NOMO-1 treated with DMSO at 0.1 percent for 48 hours (cell line): Measurements from ENCODE around the gene KIRREL3.

ENCODE experiments used
- DNase-seq: peaks from one replicate; lab custom pipeline; 2025; ENCODE audit not compliant: unreplicated experiment; lab: John Stamatoyannopoulos, UW

The KIRREL3 gene

DNA sequence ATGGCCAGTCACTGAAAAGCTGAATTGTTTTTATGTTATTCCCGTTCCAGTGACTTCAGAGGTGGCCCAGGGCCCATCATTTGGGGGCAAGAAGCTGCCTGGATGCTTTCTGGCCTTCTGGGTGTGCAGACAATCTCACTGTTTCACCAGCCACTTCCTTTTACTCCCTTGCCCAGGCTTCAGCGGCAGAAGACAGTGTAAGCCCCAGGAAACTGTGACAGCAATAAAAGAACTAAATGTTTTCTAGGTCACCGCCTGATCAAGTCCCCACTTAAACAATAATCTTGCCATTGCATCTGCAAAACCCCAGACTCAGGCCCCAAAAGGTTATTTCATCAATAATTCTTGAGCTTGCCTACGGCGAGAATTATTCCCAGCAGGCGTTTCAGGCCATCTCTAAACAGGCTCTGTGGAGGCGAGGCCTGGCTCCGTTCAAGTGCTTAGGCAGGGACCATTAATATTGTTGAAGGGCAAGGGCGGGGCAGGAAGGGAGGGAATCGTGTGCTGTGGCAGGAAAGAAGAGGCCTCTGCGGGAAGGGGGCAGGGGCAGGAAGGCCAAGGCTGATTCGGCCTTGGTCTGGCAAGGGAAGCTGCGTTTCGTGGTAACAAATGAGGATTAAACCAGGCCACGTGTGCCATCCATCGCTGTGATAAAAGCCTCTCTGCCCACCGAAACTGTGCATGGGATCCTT, 252.3 kb downstream of the KIRREL3 start:
- DNase-seq = no peak

- no peak for DNase-seq
Observed at GRCh38 chr11:126747315-126747714, 253.3 kb downstream of the KIRREL3 start.

GRCh38 chr11:126746443-126746842, 254.1 kb downstream of the KIRREL3 start:
- DNase-seq = no peak

- DNase-seq = no peak
Observed at GRCh38 chr11:126744699-126745098, 255.9 kb downstream of the KIRREL3 start.

DNA sequence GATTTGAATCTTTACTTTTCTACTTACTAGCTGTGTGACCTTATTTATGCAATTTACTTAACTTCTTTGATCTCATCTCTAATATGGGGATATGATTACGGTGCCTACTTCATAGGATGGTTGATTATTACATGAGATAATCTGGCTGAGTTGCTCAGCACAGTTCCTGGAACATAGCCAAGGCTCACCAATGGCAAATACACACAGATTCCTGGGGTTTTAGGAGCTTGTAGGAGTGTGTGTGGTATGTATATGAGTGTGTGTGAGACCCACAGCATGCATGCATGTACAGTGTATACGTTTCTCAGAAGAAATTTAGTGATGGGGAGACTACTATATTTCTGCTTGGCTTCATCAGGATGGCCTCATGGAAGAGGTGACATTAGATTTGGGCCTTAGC, 256.9 kb downstream of the KIRREL3 start:
- no peak for DNase-seq

DNA sequence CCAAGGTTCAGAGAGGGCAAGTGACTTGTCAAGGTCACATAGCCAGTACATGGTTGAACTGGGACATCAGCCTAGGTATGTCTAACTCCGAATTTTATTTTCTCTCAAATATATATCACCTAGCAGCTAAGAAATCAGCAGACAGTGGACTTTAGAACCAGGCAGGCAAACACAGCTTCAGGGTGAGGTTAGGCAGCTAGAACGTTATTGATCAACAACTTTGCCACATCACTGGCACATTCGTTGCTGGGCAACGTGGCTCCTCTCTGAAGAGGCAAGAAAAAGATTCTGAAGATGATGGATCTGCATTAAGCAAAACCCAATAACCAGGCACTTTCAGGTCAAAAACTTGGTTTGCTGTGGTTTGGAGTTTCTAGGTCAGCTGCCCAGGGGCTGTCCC, 258.0 kb downstream of the KIRREL3 start:
- DNase-seq = no peak

DNA sequence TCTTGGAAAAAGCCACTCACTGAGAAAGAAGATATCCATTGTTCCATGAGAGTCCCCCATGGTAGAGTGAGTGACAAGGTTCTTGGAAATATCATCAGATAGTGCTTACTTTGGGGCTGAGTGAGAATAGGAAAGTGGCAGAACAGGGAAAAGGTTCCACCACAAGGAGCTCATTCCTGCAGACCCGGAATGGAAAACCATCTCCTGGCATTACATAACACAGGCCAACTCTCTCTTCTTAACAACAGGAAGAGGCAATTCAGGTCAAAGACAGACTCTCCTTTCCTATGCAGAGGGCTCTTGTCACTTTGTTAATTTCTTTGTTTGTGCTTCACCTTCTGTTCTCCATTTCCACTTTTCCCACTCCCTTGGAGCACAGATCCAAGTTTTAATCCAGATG, 259.7 kb downstream of the KIRREL3 start:
- DNase-seq = no peak

- no peak for DNase-seq
Observed at GRCh38 chr11:126739499-126740145, 260.9 kb downstream of the KIRREL3 start.

- no peak for DNase-seq
Observed at GRCh38 chr11:126738295-126739031, 262.1 kb downstream of the KIRREL3 start.

GRCh38 chr11:126736682-126737572, 263.6 kb downstream of the KIRREL3 start:
- no peak for DNase-seq

DNA sequence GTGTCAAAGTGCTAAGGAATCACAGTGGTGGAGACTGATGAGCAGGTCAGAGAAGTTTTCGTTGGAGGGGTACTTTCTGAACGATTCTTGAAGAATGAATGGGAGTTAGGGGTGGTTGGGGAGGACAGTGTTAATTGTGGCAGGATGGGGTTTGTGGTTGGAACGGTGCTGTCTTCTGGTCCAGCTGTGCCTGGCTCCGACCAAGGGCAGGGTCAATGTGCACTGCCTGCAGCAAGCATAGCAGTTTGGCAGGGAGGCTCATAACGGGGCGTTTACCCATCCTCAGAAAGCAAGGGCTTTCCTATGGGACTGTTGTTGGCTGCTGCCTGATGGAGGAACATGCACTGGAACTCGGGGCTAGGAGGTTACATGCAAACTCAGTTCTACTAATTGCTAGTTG, 265.8 kb downstream of the KIRREL3 start:
- no peak for DNase-seq

DNA sequence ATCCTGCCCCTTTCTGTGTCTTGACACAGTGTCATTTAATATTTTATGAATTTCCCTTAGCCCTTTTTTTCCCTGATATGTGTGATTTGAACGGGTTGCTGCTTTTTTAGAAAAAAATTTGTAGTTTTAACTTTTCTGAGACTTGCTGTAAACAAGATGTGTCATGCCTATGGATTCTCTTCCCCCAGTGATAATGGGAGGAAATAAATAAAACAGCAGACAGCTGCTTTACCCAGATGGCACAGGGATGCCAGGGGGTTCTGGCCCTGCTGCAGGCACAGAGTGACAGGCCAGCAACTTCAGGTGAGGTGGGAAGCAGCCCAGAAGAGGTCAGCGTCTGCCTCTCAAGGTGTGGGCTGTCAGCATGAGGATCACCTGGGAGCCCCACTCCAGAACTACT, 266.9 kb downstream of the KIRREL3 start:
- no peak for DNase-seq

GRCh38 chr11:126732981-126733380, 267.6 kb downstream of the KIRREL3 start:
- DNase-seq = no peak

DNA sequence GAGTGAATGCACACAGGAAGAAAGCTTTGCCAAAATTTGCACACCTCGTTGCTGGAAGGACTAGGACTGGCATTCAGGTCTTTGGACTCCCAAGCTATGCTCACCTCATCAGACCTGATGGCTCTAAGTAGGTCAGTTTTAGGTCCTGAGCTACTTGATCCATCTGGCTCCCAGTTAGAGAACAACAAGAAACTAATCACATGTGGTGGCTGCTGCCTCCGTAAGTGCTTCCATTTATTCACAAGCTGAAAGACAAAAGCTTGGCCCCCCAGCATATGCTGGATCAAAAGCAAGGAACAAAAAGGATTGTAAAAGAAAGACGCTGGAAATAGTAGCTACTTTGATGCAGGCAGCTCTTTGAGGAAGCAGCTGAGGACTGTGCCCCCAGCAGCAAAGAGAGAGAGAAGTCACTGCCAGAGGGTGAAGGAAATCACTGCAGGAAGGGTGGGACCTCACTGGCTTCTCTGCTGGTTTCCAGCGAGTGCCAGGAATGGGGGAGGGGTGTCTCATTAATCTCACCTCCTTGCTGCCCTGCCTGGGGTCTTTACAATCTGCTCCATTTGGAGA, 268.9 kb downstream of the KIRREL3 start:
- DNase-seq = no peak

- DNase-seq = no peak
Observed at GRCh38 chr11:126727381-126727780, 273.2 kb downstream of the KIRREL3 start.

- DNase-seq = no peak
Observed at GRCh38 chr11:126725521-126725920, 275.0 kb downstream of the KIRREL3 start.

DNA sequence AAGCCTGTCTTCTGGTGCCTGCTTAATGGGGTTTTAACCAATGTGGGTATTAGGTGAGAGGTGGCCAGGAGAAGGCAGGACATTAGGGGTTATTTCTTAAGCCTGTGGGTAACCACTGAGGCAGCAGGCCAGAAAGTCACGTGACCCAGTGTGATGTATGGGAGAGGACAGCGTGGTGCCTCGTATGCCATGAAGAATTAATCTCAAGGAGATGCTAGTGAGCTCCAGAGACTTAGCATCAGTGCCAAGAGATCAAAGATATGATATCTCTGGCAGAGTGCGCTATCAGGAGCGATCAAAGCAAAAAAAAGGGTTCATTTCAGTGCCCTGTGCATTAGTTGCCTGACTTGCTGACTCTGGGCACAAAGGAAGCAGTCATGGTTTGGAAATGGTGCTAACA, 275.5 kb downstream of the KIRREL3 start:
- no peak for DNase-seq

DNA sequence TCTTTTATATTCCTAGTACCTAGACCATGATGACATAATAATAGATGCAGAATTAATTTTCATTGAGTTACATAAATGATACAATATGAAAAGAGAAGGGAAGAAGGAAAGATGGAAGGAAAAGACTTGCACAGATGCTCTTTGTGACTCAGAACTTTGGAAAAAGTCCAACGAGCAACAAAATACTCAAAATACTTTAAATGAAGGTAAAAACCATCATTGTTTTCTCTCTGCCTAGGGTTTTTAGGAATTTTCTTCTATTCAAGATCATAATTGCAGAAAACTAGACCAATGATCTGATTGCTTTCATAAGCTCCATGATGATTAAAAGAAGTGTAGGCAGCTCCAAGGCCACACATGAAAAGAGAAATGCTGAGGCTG, 276.9 kb downstream of the KIRREL3 start:
- DNase-seq = no peak

GRCh38 chr11:126722956-126723664, 277.5 kb downstream of the KIRREL3 start:
- no peak for DNase-seq

- no peak for DNase-seq
Observed at GRCh38 chr11:126722006-126722736, 278.4 kb downstream of the KIRREL3 start.
